Endothelial cell of umbilical vein (primary cell): ENCODE data around the gene MAP3K1. TPM values are rescaled to one million over a fixed set of nuclear protein-coding genes. Genes with fewer than 3 reads are reported as not detected.

Source experiments
- BruUV-seq: library from RNA; stranded (reverse); fragments of 400-500 nt; replicated peaks from 2 replicates; lab custom pipeline; 2021; lab: Mats Ljungman, UMichigan
- CTCF ChIA-PET: fragments of 300-600, 350-600 bp; sonication (Branson Sonifier 250); formaldehyde crosslinking; loops from one replicate; lab custom pipeline; 2021; ENCODE audit warnings: antibody characterized with exemption, inconsistent platforms; lab: Charles Lee
- POLR2A ChIA-PET: fragments of 300-600, 350-600 bp; sonication (Branson Sonifier 250); formaldehyde crosslinking; loops from one replicate; lab custom pipeline; 2021; ENCODE audit warnings: antibody characterized with exemption, inconsistent platforms; lab: Charles Lee
- DNase-seq: peaks from one replicate; pipeline ENCODE4 v3.0.0-alpha.2; 2011; ENCODE audit warnings: low read depth, low spot score
- FAIRE-seq: peaks from 2 replicates; lab custom pipeline; 2011; peaks lifted over from hg19 to GRCh38; lab: Jason Lieb, UNC
- H2AFZ ChIP-seq: 2 replicates; pipeline ENCODE4 v1.6.0; 2012; ENCODE audit warnings: low read depth, low read length, control low read depth, inconsistent platforms
- H3K27ac ChIP-seq: 2 replicates; pipeline ENCODE4 v1.5.1; 2011; ENCODE audit warnings: low read depth, mild to moderate bottlenecking, control low read depth, low read length, moderate library complexity; ENCODE audit not compliant: insufficient read depth
- H3K27me3 ChIP-seq, 2 experiments: 2 replicates each; pipeline versions ENCODE4 v1.6.0 to v1.6.1; 2011; ENCODE audit warnings: low read length in 2 of 2, mixed read lengths in 1 of 2; ENCODE audit not compliant: control insufficient read depth in 2 of 2, insufficient read depth in 2 of 2
- H3K36me3 ChIP-seq, 2 experiments: 2 replicates in 1 of 2; 3 replicates in 1 of 2; pipeline ENCODE4 v1.5.1; 2011; ENCODE audit warnings: low read length in 2 of 2, mild to moderate bottlenecking in 1 of 2, moderate library complexity in 1 of 2; ENCODE audit not compliant: control insufficient read depth in 2 of 2, insufficient read depth in 2 of 2; ENCODE audit errors: extremely low read depth in 1 of 2
- H3K4me1 ChIP-seq: 3 replicates; pipeline ENCODE4 v1.5.1; 2011; ENCODE audit warnings: mild to moderate bottlenecking, low read length; ENCODE audit not compliant: control insufficient read depth, insufficient read depth; ENCODE audit errors: extremely low read depth
- H3K4me2 ChIP-seq: 2 replicates; pipeline ENCODE4 v1.6.1; 2011; ENCODE audit warnings: low read length, control low read depth, mixed read lengths; ENCODE audit not compliant: insufficient read depth
- H3K4me3 ChIP-seq, 3 experiments: fragments of 200-600 bp in 1 of 3; sonication (generic), shearing (Covaris generic) in 1 of 3; replicated peaks in 1 of 3; 2 replicates each; pipeline ENCODE4 v1.5.1; 2011 to 2016; ENCODE audit warnings: control low read depth in 3 of 3, low read length in 3 of 3, mild to moderate bottlenecking in 2 of 3, inconsistent platforms in 1 of 3, low read depth in 1 of 3, moderate library complexity in 1 of 3; ENCODE audit not compliant: insufficient read depth in 1 of 3
- H3K79me2 ChIP-seq: 2 replicates; pipeline ENCODE4 v1.6.0; 2012; ENCODE audit warnings: low read length, inconsistent platforms; ENCODE audit not compliant: control insufficient read depth, insufficient read depth
- H3K9ac ChIP-seq: replicated peaks from 2 replicates; pipeline ENCODE3; 2011; ENCODE audit warnings: low read length, control low read depth; ENCODE audit not compliant: insufficient read depth; ENCODE audit errors: extremely low read depth
- H3K9me1 ChIP-seq: replicated peaks from 3 replicates; pipeline ENCODE4 v1.6.0; 2011; ENCODE audit warnings: mild to moderate bottlenecking, low read length; ENCODE audit not compliant: control insufficient read depth, insufficient read depth; ENCODE audit errors: extremely low read depth
- H3K9me3 ChIP-seq: replicated peaks from 2 replicates; pipeline ENCODE4 v1.5.1; 2012; ENCODE audit warnings: low read length, inconsistent platforms; ENCODE audit not compliant: control insufficient read depth, insufficient read depth
- H4K20me1 ChIP-seq: replicated peaks from 2 replicates; pipeline ENCODE3; 2011; ENCODE audit warnings: mild to moderate bottlenecking, low read length; ENCODE audit not compliant: control insufficient read depth, insufficient read depth; ENCODE audit errors: extremely low read depth
- EZH2 ChIP-seq: IDR thresholded peaks from 2 replicates; pipeline ENCODE4 v1.6.1; 2012; ENCODE audit warnings: borderline replicate concordance, low read depth, mild to moderate bottlenecking, moderate library complexity, low read length, inconsistent platforms; ENCODE audit not compliant: severe bottlenecking
- FOS ChIP-seq: IDR thresholded peaks from 2 replicates; pipeline ENCODE4 v1.6.1; 2011; ENCODE audit warnings: mild to moderate bottlenecking, low read length, moderate library complexity, borderline replicate concordance; ENCODE audit not compliant: insufficient read depth
- GATA2 ChIP-seq: IDR thresholded peaks from 2 replicates; pipeline ENCODE4 v1.7.0; 2011; ENCODE audit warnings: low read depth, mild to moderate bottlenecking, moderate library complexity, mixed read lengths, low read length; ENCODE audit not compliant: insufficient read length, insufficient read depth
- JUN ChIP-seq: IDR thresholded peaks from 2 replicates; pipeline ENCODE4 v1.6.1; 2011; ENCODE audit warnings: borderline replicate concordance, low read depth; ENCODE audit not compliant: insufficient read length, insufficient read depth
- MYC ChIP-seq: IDR thresholded peaks from one replicate; pipeline ENCODE4 v1.6.1; 2011; ENCODE audit warnings: mild to moderate bottlenecking, low read depth, low read length
- POLR2A ChIP-seq: IDR thresholded peaks from 2 replicates; pipeline ENCODE4 v1.6.1; 2012; ENCODE audit warnings: low read depth, mild to moderate bottlenecking, control low read depth, low read length
- POLR2AphosphoS5 ChIP-seq: IDR thresholded peaks from 2 replicates; pipeline ENCODE4 v1.6.1; 2012; ENCODE audit warnings: low read depth, mild to moderate bottlenecking, control low read depth, low read length, moderate library complexity; ENCODE audit not compliant: insufficient read depth
- dilution Hi-C: fragments of 300-500 bp; cut with MboI; formaldehyde crosslinking; loops from one replicate; pipeline ENCODE4 v1.15.0; 2019; ENCODE audit warnings: low sequenced_read_pairs; ENCODE audit not compliant: extremely low pct_ligation_motif_present
- intact Hi-C: fragments of 100-400 bp; cut with micrococcal nuclease; formaldehyde crosslinking; loops from one replicate; pipeline ENCODE4 v1.10.0; 2022
- polyA plus RNA-seq, 4 experiments: library from polyadenylated mRNA; depleted of rRNA in 3 of 4; stranded (reverse) in 3 of 4; unstranded in 1 of 4; fragments of >200 nt; gene quantifications; 2 replicates each; pipeline versions ENCODE4 v1.2.1 to v1.2.3, GENCODE V29; 2011 to 2012; ENCODE audit warnings: missing spikeins in 1 of 4
- total RNA-seq: library from RNA; stranded (reverse); gene quantifications from 2 replicates; pipeline ENCODE4 v1.2.3, GENCODE V29; 2021
- TF ChIP-seq, protein P1 (sequence below): IDR thresholded peaks from 2 replicates; pipeline ENCODE4 v1.6.1; 2011; ENCODE audit not compliant: insufficient read depth, insufficient read length
- TF ChIP-seq, protein P2 (sequence below), 2 donors: IDR thresholded peaks; 1 replicate in 1 of 2; 2 replicates in 1 of 2; pipeline ENCODE4 v1.5.1; 2011; ENCODE audit warnings: low read length in 2 of 2, mild to moderate bottlenecking in 2 of 2, moderate library complexity in 2 of 2, control low read depth in 1 of 2, inconsistent platforms in 1 of 2, low read depth in 1 of 2; ENCODE audit not compliant: insufficient read depth in 1 of 2; ENCODE audit errors: extremely low read depth in 1 of 2

MAP3K1 gene
- total and polyA plus RNA-seq, 2 donors (not counting 3 experiments of a cell fraction or from before 2014, with no cell fraction given): 5.7 to 14.4 TPM

DNA sequence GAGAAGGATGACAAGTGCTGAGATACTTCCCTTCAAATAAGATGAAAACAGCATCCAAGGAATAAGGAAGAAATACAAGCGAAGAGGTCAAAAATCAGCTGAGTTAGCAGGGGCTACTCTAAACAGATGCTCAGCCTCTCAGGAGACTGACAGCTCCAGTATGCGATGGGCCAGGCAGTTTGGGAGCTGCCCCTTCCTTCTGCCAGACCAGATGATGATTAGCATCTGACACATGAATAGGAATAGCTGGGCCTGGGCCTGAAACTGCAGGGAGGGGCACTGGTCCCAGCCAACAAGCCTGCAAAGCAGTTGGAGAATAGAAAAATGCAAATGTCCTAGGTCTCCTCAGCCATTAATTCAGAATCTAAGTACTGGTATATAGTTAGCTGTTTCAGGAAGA lies 13.1 kb upstream of the MAP3K1 start:
- DNase-seq (no peak), FAIRE-seq (no peak)
- Histone ChIP-seq H3K9me1 (no peaks in the 10 kb centered on the region), H4K20me1 (no peaks in the 10 kb centered on the region), H3K4me2 (no peak overlapping the region), H3K27me3 (peaks cover 5 to 9% of the 10 kb centered on the region in 2 experiments), H3K79me2 (no peaks in the 10 kb centered on the region), H3K9ac (no peak overlapping the region), H3K4me3 (no peak overlapping the region), H3K36me3 (no peaks in the 10 kb centered on the region), H2AFZ (no peak overlapping the region), H3K4me1 (no peaks in the 10 kb centered on the region), H3K27ac (no peak overlapping the region), H3K9me3 (no peaks in the 10 kb centered on the region)
- BruUV-seq: no TSS peak
- dilution Hi-C loops: no loop called here
- ChIA-PET POLR2A (no interaction called here), CTCF (interaction anchor here (0.8 kb wide), 1 partner anchor 23 kb away, joined by 3 read pairs; no protein-coding TSS in a partner anchor)
- intact Hi-C loops: no loop called here
- no peak for TF ChIP-seq POLR2A
- TF ChIP-seq, protein P1, sequence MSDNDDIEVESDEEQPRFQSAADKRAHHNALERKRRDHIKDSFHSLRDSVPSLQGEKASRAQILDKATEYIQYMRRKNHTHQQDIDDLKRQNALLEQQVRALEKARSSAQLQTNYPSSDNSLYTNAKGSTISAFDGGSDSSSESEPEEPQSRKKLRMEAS: no peak
- no peak for TF ChIP-seq FOS
- TF ChIP-seq POLR2AphosphoS5: no peak
- TF ChIP-seq, protein P2, sequence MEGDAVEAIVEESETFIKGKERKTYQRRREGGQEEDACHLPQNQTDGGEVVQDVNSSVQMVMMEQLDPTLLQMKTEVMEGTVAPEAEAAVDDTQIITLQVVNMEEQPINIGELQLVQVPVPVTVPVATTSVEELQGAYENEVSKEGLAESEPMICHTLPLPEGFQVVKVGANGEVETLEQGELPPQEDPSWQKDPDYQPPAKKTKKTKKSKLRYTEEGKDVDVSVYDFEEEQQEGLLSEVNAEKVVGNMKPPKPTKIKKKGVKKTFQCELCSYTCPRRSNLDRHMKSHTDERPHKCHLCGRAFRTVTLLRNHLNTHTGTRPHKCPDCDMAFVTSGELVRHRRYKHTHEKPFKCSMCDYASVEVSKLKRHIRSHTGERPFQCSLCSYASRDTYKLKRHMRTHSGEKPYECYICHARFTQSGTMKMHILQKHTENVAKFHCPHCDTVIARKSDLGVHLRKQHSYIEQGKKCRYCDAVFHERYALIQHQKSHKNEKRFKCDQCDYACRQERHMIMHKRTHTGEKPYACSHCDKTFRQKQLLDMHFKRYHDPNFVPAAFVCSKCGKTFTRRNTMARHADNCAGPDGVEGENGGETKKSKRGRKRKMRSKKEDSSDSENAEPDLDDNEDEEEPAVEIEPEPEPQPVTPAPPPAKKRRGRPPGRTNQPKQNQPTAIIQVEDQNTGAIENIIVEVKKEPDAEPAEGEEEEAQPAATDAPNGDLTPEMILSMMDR (IDR thresholded peaks at IDR 0.05; ENCODE audit: extremely low read depth in 1 of 2, insufficient read depth in 1 of 2, low read depth in 1 of 2, low read length in 2 of 2): no peak
- no peak for TF ChIP-seq GATA2
- TF ChIP-seq JUN: no peak
- no peak for TF ChIP-seq EZH2
- TF ChIP-seq MYC: no peak
